Liver (tissue), 9 donors: Measurements from ENCODE around the gene STRADA. TPM values are rescaled to one million over a fixed set of nuclear protein-coding genes. Genes with fewer than 3 reads are reported as not detected.

ENCODE experiments used
- DNase-seq: peaks from one replicate; pipeline ENCODE4 v3.0.0-alpha.2; 2017; ENCODE audit warnings: low spot score
- H3K27ac ChIP-seq, 2 donors: one replicate each; pipeline ENCODE4 v1.7.0; 2013; ENCODE audit warnings: inconsistent platforms in 2 of 2, low read length in 2 of 2, control low read depth in 1 of 2, low read depth in 1 of 2, mild to moderate bottlenecking in 1 of 2
- H3K27me3 ChIP-seq, 4 donors: one replicate each; pipeline versions ENCODE4 v1.6.1 to v1.7.0; 2013; ENCODE audit warnings: low read length in 3 of 4, inconsistent platforms in 1 of 4, mild to moderate bottlenecking in 1 of 4, moderate library complexity in 1 of 4; ENCODE audit not compliant: control insufficient read depth in 4 of 4, insufficient read depth in 4 of 4
- H3K36me3 ChIP-seq, 4 donors: one replicate each; pipeline versions ENCODE4 v1.6.1 to v1.7.0; 2013; ENCODE audit warnings: low read length in 3 of 4, mild to moderate bottlenecking in 3 of 4, low read depth in 1 of 4, moderate library complexity in 1 of 4; ENCODE audit not compliant: control insufficient read depth in 4 of 4, insufficient read depth in 3 of 4
- H3K4me1 ChIP-seq, 4 donors: one replicate each; pipeline versions ENCODE4 v1.6.1 to v1.7.0; 2013; ENCODE audit warnings: low read length in 3 of 4, mild to moderate bottlenecking in 3 of 4, moderate library complexity in 1 of 4; ENCODE audit not compliant: control insufficient read depth in 4 of 4, insufficient read depth in 4 of 4
- H3K4me3 ChIP-seq, 3 donors: one replicate each; pipeline versions ENCODE4 v1.6.1 to v1.7.0; 2013; ENCODE audit warnings: low read length in 3 of 3, control low read depth in 1 of 3, low read depth in 1 of 3, mild to moderate bottlenecking in 1 of 3
- H3K9ac ChIP-seq, 2 donors: one replicate each; pipeline ENCODE4 v1.7.0; 2013; ENCODE audit warnings: low read length in 2 of 2, mild to moderate bottlenecking in 2 of 2, moderate library complexity in 2 of 2, control low read depth in 1 of 2, low read depth in 1 of 2
- H3K9me3 ChIP-seq, 4 donors: one replicate each; pipeline versions ENCODE4 v1.6.1 to v1.7.0; 2013; ENCODE audit warnings: low read length in 3 of 4; ENCODE audit not compliant: control insufficient read depth in 4 of 4
- ATF3 ChIP-seq: IDR thresholded peaks from 2 replicates; pipeline ENCODE4 v1.6.1; 2016; ENCODE audit warnings: antibody characterized with exemption
- CTCF ChIP-seq: fragments of 150-350 bp; IDR thresholded peaks from 2 replicates; pipeline ENCODE4 v1.5.1; 2017; ENCODE audit warnings: improper control_type of control experiment, low read depth, low read length; ENCODE audit not compliant: missing input control
- EGR1 ChIP-seq, 2 donors: IDR thresholded peaks; 2 replicates each; pipeline ENCODE4 v1.6.1; 2016 to 2018; ENCODE audit warnings: antibody characterized with exemption in 2 of 2, low read depth in 2 of 2
- FOXA1 ChIP-seq: IDR thresholded peaks from 2 replicates; pipeline ENCODE4 v1.6.1; 2016; ENCODE audit warnings: antibody characterized with exemption
- FOXA2 ChIP-seq: IDR thresholded peaks from 2 replicates; pipeline ENCODE4 v1.6.1; 2016; ENCODE audit warnings: antibody characterized with exemption
- GABPA ChIP-seq, 2 donors: IDR thresholded peaks in 1 of 2; conservative IDR thresholded peaks in 1 of 2; 2 replicates each; pipeline ENCODE4 v1.6.1; 2016; ENCODE audit warnings: antibody characterized with exemption in 2 of 2, mild to moderate bottlenecking in 1 of 2, moderate library complexity in 1 of 2
- HNF4A ChIP-seq, 2 donors: conservative IDR thresholded peaks; 2 replicates each; pipeline ENCODE4 v1.6.1; 2016; ENCODE audit warnings: antibody characterized with exemption in 2 of 2, mild to moderate bottlenecking in 2 of 2
- HNF4G ChIP-seq: IDR thresholded peaks from 2 replicates; pipeline ENCODE4 v1.6.1; 2016; ENCODE audit warnings: antibody characterized with exemption
- JUND ChIP-seq, 2 donors: IDR thresholded peaks; 2 replicates each; pipeline ENCODE4 v1.6.1; 2016; ENCODE audit warnings: antibody characterized with exemption in 2 of 2
- MAX ChIP-seq: IDR thresholded peaks from 2 replicates; pipeline ENCODE4 v1.6.1; 2016; ENCODE audit warnings: antibody characterized with exemption
- NR2F2 ChIP-seq: IDR thresholded peaks from 2 replicates; pipeline ENCODE4 v1.6.1; 2016; ENCODE audit warnings: antibody characterized with exemption
- RAD21 ChIP-seq, 2 donors: IDR thresholded peaks; 2 replicates each; pipeline ENCODE4 v1.6.1; 2016; ENCODE audit warnings: antibody characterized with exemption in 2 of 2, mild to moderate bottlenecking in 2 of 2
- REST ChIP-seq: IDR thresholded peaks from 2 replicates; pipeline ENCODE4 v1.6.1; 2016; ENCODE audit warnings: antibody characterized with exemption, mild to moderate bottlenecking
- RXRA ChIP-seq, 2 donors: IDR thresholded peaks; 2 replicates each; pipeline ENCODE4 v1.6.1; 2017 to 2018; ENCODE audit warnings: antibody characterized with exemption in 2 of 2, mild to moderate bottlenecking in 1 of 2
- SP1 ChIP-seq: IDR thresholded peaks from 2 replicates; pipeline ENCODE4 v1.6.1; 2018; ENCODE audit warnings: antibody characterized with exemption, mild to moderate bottlenecking
- TAF1 ChIP-seq: conservative IDR thresholded peaks from 2 replicates; pipeline ENCODE4 v1.6.1; 2016; ENCODE audit warnings: antibody characterized with exemption, mild to moderate bottlenecking
- YY1 ChIP-seq: IDR thresholded peaks from 2 replicates; pipeline ENCODE4 v1.6.1; 2016; ENCODE audit warnings: antibody characterized with exemption, mild to moderate bottlenecking
- ZBTB33 ChIP-seq: IDR thresholded peaks from 2 replicates; pipeline ENCODE4 v1.6.1; 2016; ENCODE audit warnings: antibody characterized with exemption
- WGBS: extraction: QIAGEN DNeasy Blood & Tissue Kit; methylation state at CpG from one replicate; pipeline ENCODE4 v1.1.7; 2013; 5-methylcytosine and 5-hydroxymethylcytosine counted together
- polyA plus RNA-seq, 2 donors: library from polyadenylated mRNA; stranded (reverse) in 1 of 2; unstranded in 1 of 2; fragments of 200-250 nt in 1 of 2; fragments of >200 nt in 1 of 2; fragmentation: Nextera tagmentation in 1 of 2; extraction: Ambion mirVana in 1 of 2; gene quantifications; one replicate each; pipeline versions ENCODE4 v1.2.1 to v1.2.3, GENCODE V29; 2013 to 2015
- total RNA-seq, 2 donors: library from RNA; depleted of rRNA; stranded (reverse); fragments of >200 nt; gene quantifications; one replicate each; pipeline ENCODE4 v1.2.3, GENCODE V29; 2014
- donor health status: healthy.
- donor health status: healthy.
- donor health status: healthy.
- donor health status: healthy.
- donor health status: healthy.

Gene STRADA
- total and polyA plus RNA-seq, 4 donors, result 7.7 to 17.9 (median 8.2) TPM

- no peaks in the 10 kb centered on the region for H3K4me1 ChIP-seq
- no peaks in the 10 kb centered on the region for H3K9me3 ChIP-seq
- TF ChIP-seq JUND (IDR thresholded peaks at IDR 0.05) (no peak), NR2F2 (no peak), EGR1 (IDR thresholded peaks at IDR 0.05; ENCODE audit: low read depth in 2 of 2) (no peak), FOXA2 (no peak), CTCF (no peak), FOXA1 (no peak), ZBTB33 (no peak), ATF3 (no peak), HNF4G (no peak), RAD21 (IDR thresholded peaks at IDR 0.05) (no peak), RXRA (IDR thresholded peaks at IDR 0.05) (no peak), MAX (no peak), TAF1 (no peak), REST (no peak), SP1 (no peak), YY1 (no peak), GABPA (IDR thresholded peaks at IDR 0.05 in 1 of 2, conservative IDR thresholded peaks at IDR 0.05 in 1 of 2) (no peak), HNF4A (conservative IDR thresholded peaks at IDR 0.05) (no peak)
- WGBS, result 97% methylated on average over 6 of the region's 6 CpGs
- H3K27ac ChIP-seq, result no peak overlapping the region
- no peak for DNase-seq
- H3K9ac ChIP-seq, result no peak overlapping the region
- no peaks in the 10 kb centered on the region for H3K27me3 ChIP-seq
- peaks cover 3 to 36% (median 25%) of the 10 kb centered on the region in 4 donors for H3K36me3 ChIP-seq
- no peak overlapping the region for H3K4me3 ChIP-seq
Measured at GRCh38 chr17:63709110-63709509, 32.5 kb downstream of the STRADA start.
